ENCODE results near the gene EMX2. TPM values are rescaled to one million over a fixed set of nuclear protein-coding genes. Genes with fewer than 3 reads are reported as not detected.
"Not testable (repeated sequence)": the region's sequence is repeated elsewhere in the genome, so short reads cannot be mapped to it uniquely, and the experiment has no call there.

The EMX2 gene
- total RNA-seq, 2 donors from 2014 or later: 0.05 to 1.5 TPM

- 45% methylated on average over 16 of the region's 16 CpGs for WGBS
- H3K27ac ChIP-seq: no peak overlapping the region
Measured at GRCh38 chr10:117503244-117504205, 39.0 kb upstream of the EMX2 start.

GRCh38 chr10:117504562-117504961 lies 38.0 kb upstream of the EMX2 start:
- no peak for TF ChIP-seq POLR2AphosphoS5 (IDR thresholded peaks at IDR 0.05)
- TF ChIP-seq CTCF (IDR thresholded peaks at IDR 0.05): no peak
- no peak for TF ChIP-seq POLR2A (IDR thresholded peaks at IDR 0.05)
- Histone ChIP-seq H3K4me1 (replicated peaks) (no peaks in the 10 kb centered on the region), H3K9me3 (no peaks in the 10 kb centered on the region), H3K4me3 (no peak overlapping the region), H3K27me3 (replicated peaks; ENCODE audit: insufficient read depth) (no peaks in the 10 kb centered on the region), H3K36me3 (no peaks in the 10 kb centered on the region), H3K27ac (no peak overlapping the region)
- WGBS: 90% methylated on average over 8 of the region's 8 CpGs
- intact Hi-C loops (cut with DNase I): no loop called here
- no peak for DNase-seq (ENCODE audit: low spot score)

More at GRCh38 chr10:117503244-117504205, 39.0 kb upstream of the EMX2 start:
- TF ChIP-seq POLR2AphosphoS5 (IDR thresholded peaks at IDR 0.05) (no peak), POLR2A (IDR thresholded peaks at IDR 0.05) (no peak), CTCF (IDR thresholded peaks at IDR 0.05) (no peak)
- Histone ChIP-seq H3K27me3 (replicated peaks; ENCODE audit: insufficient read depth) (no peaks in the 10 kb centered on the region), H3K36me3 (no peaks in the 10 kb centered on the region), H3K4me1 (replicated peaks) (no peaks in the 10 kb centered on the region), H3K4me3 (no peak overlapping the region), H3K9me3 (no peaks in the 10 kb centered on the region)
- intact Hi-C loops (cut with DNase I): no loop called here
- no peak for DNase-seq (ENCODE audit: low spot score)

- 92% methylated on average over 7 of the region's 7 CpGs for WGBS
- H3K27ac ChIP-seq; H3K36me3 ChIP-seq; DNase-seq (ENCODE audit: low spot score); H3K4me3 ChIP-seq; H3K27me3 ChIP-seq (replicated peaks; ENCODE audit: insufficient read depth); intact Hi-C loops (cut with DNase I); H3K4me1 ChIP-seq (replicated peaks); H3K9me3 ChIP-seq: not testable (repeated sequence)
Measured at GRCh38 chr10:117507081-117507480, 35.5 kb upstream of the EMX2 start.

GRCh38 chr10:117509573-117509972 lies 33.0 kb upstream of the EMX2 start:
- 92% methylated on average over 7 of the region's 7 CpGs for WGBS
- H3K4me1 ChIP-seq (replicated peaks): no peaks in the 10 kb centered on the region
- no peak for DNase-seq (ENCODE audit: low spot score)
- no peaks in the 10 kb centered on the region for H3K36me3 ChIP-seq
- H3K9me3 ChIP-seq: no peaks in the 10 kb centered on the region
- H3K27ac ChIP-seq: no peak overlapping the region
- H3K4me3 ChIP-seq: no peak overlapping the region
- no peak for TF ChIP-seq POLR2A (IDR thresholded peaks at IDR 0.05)
- TF ChIP-seq CTCF (IDR thresholded peaks at IDR 0.05): no peak
- no peak for TF ChIP-seq POLR2AphosphoS5 (IDR thresholded peaks at IDR 0.05)
- intact Hi-C loops (cut with DNase I): no loop called here
- H3K27me3 ChIP-seq (replicated peaks; ENCODE audit: insufficient read depth): no peaks in the 10 kb centered on the region

GRCh38 chr10:117511601-117512390 lies 30.8 kb upstream of the EMX2 start:
- Histone ChIP-seq H3K4me3 (no peak overlapping the region), H3K36me3 (no peaks in the 10 kb centered on the region), H3K4me1 (replicated peaks) (no peaks in the 10 kb centered on the region), H3K27me3 (replicated peaks; ENCODE audit: insufficient read depth) (no peaks in the 10 kb centered on the region), H3K27ac (no peak overlapping the region), H3K9me3 (no peaks in the 10 kb centered on the region)
- intact Hi-C loops (cut with DNase I): no loop called here
- WGBS: 64% methylated on average over 17 of the region's 17 CpGs
- TF ChIP-seq CTCF (IDR thresholded peaks at IDR 0.05) (no peak), POLR2A (IDR thresholded peaks at IDR 0.05) (no peak), POLR2AphosphoS5 (IDR thresholded peaks at IDR 0.05) (no peak)
- DNase-seq (ENCODE audit: low spot score): no peak

Data from prostate gland (tissue), 2 donors.